Mononuclear cell (primary cell): ENCODE data around the gene DPP6. TPM values are rescaled to one million over a fixed set of nuclear protein-coding genes. Genes with fewer than 3 reads are reported as not detected.

Experiments used
- H3K27me3 ChIP-seq: 2 replicates; pipeline ENCODE4 v1.6.0; 2011; ENCODE audit warnings: low read length, control low read depth; ENCODE audit not compliant: insufficient read depth
- H3K4me1 ChIP-seq: 2 replicates; pipeline ENCODE4 v1.5.1; 2011; ENCODE audit warnings: mild to moderate bottlenecking, low read length, control low read depth; ENCODE audit not compliant: insufficient read depth
- H3K4me3 ChIP-seq: 2 replicates; pipeline ENCODE4 v1.5.1; 2011; ENCODE audit warnings: mild to moderate bottlenecking, low read length, moderate library complexity
- H3K9me3 ChIP-seq: 2 replicates; pipeline ENCODE4 v1.5.1; 2011; ENCODE audit warnings: low read depth, mild to moderate bottlenecking, control low read depth, low read length
- total RNA-seq: library from RNA; depleted of rRNA; stranded (reverse); fragments of >200 nt; gene quantifications from one replicate; pipeline ENCODE4 v1.2.3, GENCODE V29; 2012

DPP6 gene
- total RNA-seq, 1 donor: not detected

GRCh38 chr7:154744256-154744860 lies 692.2 kb downstream of the DPP6 start:
- Histone ChIP-seq H3K27me3 (no peaks in the 10 kb centered on the region), H3K9me3 (no peaks in the 10 kb centered on the region)

DNA sequence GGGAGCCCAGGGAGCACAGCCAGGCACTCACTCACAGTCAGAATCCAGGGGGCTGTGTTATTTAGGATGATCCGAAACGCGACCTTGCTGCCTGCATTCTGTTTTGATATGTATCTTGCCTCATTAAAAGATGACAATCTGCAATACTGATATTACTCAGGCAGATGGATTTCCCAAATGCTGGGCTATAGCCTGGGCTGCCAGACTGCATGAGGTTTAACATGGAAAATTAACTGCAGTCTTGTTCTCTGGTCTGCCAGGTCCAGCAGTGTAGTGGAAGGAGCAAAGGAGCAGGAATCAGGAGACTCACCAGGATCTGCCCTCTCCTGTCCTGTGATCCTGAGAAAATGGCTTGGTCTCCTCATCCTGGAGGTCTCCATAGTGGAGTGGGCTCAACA lies 692.7 kb downstream of the DPP6 start:
- no peaks in the 10 kb centered on the region for H3K9me3 ChIP-seq
- no peak overlapping the region for H3K4me3 ChIP-seq
- no peaks in the 10 kb centered on the region for H3K4me1 ChIP-seq
- H3K27me3 ChIP-seq: no peaks in the 10 kb centered on the region

More at GRCh38 chr7:154744256-154744860, 692.2 kb downstream of the DPP6 start:
- Histone ChIP-seq H3K4me3 (no peak overlapping the region), H3K4me1 (no peaks in the 10 kb centered on the region)

DNA sequence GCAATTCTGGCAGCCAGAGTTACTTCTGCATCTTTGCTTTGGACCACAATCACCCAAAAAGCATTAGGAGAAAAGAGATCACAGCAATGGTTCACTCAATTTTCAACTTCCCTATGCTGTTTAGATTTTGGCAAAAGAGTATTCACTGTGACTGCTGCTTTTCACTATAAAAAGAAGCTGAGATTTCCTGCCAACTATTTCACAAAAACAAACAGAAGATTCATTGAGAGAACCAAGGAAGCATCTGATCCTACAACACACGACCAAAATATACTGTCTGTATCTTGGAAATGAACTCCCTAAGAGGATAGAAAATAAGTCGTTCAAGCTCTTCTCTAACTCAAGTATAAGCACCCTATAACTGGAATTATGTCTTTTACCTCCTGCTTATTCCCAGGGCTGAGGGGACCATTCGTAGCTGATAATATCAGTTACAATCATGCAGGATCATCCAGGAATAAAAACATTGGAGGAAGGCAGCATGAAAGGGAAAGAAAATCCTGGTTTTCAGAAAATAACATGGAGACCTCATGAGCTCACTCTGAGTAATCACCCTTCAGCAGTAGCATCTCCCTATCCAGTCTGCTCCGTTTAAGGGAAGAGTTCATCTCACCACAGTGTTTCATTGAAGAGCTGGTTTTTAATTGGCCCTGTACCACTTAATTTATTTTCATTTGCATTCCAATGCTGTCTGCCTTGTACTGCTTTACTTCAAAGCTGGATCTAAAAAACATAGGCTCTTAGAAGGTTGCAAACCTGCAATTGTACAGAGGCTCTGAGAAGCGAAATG lies 694.6 kb downstream of the DPP6 start:
- Histone ChIP-seq H3K4me3 (no peak overlapping the region), H3K4me1 (no peaks in the 10 kb centered on the region), H3K9me3 (no peaks in the 10 kb centered on the region)

DNA sequence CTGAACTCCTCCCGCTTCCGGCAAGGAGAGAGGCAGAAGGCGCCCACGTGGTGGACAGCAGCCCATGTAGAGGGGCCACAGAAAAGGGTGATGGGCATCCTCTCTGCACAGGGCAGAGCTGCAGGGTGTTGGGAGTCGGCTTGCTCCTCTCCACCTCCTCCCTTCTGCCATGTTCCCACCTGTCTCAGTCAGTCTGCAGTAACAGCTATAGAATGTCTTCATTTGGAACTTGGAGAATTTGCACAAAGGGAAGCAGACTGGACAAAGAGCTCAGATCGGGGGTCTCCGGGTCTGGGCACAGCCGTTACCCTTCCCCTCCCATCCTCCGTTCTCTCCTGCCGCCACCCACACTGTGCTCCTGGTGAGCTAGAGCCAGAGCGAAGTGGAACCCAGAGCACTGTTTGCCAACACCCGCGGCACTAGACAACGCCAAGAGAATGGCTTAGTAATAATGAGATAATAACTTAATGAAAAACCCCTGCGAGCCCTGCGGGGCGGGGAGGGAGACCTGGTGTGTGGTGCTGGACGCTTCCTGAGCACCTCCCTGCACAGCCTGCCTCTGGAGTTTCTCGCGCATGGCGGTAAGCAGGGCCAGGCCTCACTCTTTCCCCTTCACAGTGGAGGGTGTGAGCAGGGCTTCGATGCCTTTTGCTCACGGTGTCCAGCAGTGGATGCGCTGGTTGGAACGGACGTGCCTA lies 696.0 kb downstream of the DPP6 start:
- Histone ChIP-seq H3K4me3 (no peak overlapping the region), H3K27me3 (no peaks in the 10 kb centered on the region), H3K4me1 (no peaks in the 10 kb centered on the region), H3K9me3 (no peaks in the 10 kb centered on the region)

More for the DNA sequence above, 694.6 kb downstream of the DPP6 start:
- no peaks in the 10 kb centered on the region for H3K27me3 ChIP-seq

DNA sequence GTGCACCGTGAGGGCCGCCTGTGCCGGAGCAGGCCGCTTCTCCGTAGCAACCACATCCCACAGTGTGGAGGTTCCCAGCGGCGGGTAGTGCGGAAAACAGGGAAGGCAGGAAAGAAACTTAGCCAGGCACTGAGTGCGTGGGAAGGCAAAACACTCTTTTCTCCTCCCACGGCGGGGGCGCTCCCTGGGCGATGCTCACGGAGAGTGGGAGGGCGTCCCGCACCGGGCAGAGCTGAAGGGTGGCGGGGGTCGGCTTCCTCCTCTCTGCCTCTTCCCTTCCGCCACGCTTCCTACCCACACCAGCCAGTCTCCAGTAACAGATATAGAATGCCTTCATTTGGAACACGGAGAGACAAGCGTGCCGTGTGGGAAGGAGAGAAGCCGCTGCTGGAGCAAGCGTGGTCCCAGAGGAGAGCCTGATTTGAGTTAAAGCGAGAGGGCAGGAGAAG lies 698.2 kb downstream of the DPP6 start:
- Histone ChIP-seq H3K4me3 (no peak overlapping the region), H3K9me3 (no peaks in the 10 kb centered on the region), H3K4me1 (no peaks in the 10 kb centered on the region), H3K27me3 (no peaks in the 10 kb centered on the region)

- Histone ChIP-seq H3K4me1 (no peaks in the 10 kb centered on the region), H3K9me3 (no peaks in the 10 kb centered on the region), H3K4me3 (no peak overlapping the region), H3K27me3 (no peaks in the 10 kb centered on the region)
These were observed 701.0 kb downstream of the DPP6 start for GRCh38 chr7:154753226-154753625.

DNA sequence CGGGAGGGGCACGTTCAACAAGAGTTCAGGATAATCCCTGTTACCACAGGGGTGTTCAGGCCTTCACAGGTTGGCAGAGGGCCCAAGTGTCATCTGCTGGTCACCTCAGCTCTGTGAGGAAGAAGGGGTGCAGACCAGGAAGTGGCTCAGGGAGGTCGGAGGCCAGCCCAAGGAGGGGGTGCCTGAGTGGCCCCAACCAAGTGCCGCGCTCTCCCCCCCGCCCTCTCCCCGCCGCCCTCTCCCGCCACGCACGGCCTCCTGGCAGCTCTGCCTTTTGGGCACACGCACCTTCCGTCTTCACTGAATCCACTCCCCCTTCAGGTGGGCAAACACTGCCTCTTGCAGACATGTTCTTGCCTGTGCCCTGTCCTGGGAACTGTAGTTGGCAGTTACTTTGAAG lies 705.6 kb downstream of the DPP6 start:
- no peaks in the 10 kb centered on the region for H3K9me3 ChIP-seq
- no peaks in the 10 kb centered on the region for H3K4me1 ChIP-seq
- no peaks in the 10 kb centered on the region for H3K27me3 ChIP-seq

GRCh38 chr7:154759989-154760388 lies 707.8 kb downstream of the DPP6 start:
- Histone ChIP-seq H3K9me3 (no peaks in the 10 kb centered on the region), H3K27me3 (no peaks in the 10 kb centered on the region), H3K4me3 (no peak overlapping the region), H3K4me1 (no peaks in the 10 kb centered on the region)

More for the DNA sequence above, 705.6 kb downstream of the DPP6 start:
- H3K4me3 ChIP-seq: no peak overlapping the region

DNA sequence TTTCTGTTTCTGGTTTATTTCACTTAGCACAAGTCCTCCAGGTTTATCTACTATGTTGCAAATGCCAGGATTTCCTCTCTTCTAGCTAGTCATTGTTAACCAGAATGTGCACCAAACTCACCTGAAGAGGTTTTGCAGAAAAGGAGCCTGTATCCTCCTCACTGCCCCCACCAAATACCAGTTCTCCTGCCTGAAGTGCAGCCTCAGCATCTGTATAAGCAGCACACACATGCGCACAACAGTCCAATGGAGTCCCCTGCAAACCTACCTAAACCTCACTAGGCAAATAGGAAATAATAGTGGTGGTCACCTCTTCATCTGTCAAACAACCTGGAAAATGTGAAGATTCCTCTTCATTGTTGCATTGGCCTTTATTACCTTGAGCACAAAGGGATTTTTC lies 712.9 kb downstream of the DPP6 start:
- H3K4me1 ChIP-seq: no peaks in the 10 kb centered on the region
- no peaks in the 10 kb centered on the region for H3K9me3 ChIP-seq
- no peaks in the 10 kb centered on the region for H3K27me3 ChIP-seq
- H3K4me3 ChIP-seq: no peak overlapping the region

GRCh38 chr7:154767142-154767541 lies 714.9 kb downstream of the DPP6 start:
- H3K9me3 ChIP-seq: no peaks in the 10 kb centered on the region
- H3K4me3 ChIP-seq: no peak overlapping the region
- H3K4me1 ChIP-seq: no peaks in the 10 kb centered on the region
- H3K27me3 ChIP-seq: no peaks in the 10 kb centered on the region

- Histone ChIP-seq H3K4me1 (no peaks in the 10 kb centered on the region), H3K9me3 (no peaks in the 10 kb centered on the region), H3K27me3 (no peaks in the 10 kb centered on the region), H3K4me3 (no peak overlapping the region)
These were observed 715.7 kb downstream of the DPP6 start for GRCh38 chr7:154767821-154768415.

DNA sequence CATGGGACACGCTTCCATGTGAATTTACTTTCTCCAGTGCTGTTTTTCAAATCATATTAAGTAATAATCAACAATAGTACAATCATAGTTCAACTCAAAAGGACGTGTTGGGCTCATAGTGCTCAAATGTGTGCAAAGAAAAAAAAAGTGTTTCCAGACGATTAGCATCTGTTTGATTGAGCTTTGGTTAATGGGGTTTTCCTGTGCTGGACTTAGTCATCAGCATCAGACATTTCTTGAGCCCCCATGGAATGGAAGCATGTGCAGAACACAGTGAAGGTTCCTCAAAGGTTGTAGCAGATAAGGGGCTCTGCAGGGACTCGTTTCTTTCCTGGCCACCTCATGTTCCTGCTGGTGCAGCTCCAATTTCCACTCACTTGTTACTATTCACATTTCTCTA lies 716.8 kb downstream of the DPP6 start:
- H3K27me3 ChIP-seq: no peaks in the 10 kb centered on the region

GRCh38 chr7:154769527-154769926 lies 717.3 kb downstream of the DPP6 start:
- H3K9me3 ChIP-seq: no peaks in the 10 kb centered on the region
- H3K4me3 ChIP-seq: no peak overlapping the region
- no peaks in the 10 kb centered on the region for H3K4me1 ChIP-seq
- H3K27me3 ChIP-seq: no peaks in the 10 kb centered on the region

More for the DNA sequence above, 716.8 kb downstream of the DPP6 start:
- no peaks in the 10 kb centered on the region for H3K4me1 ChIP-seq
- H3K4me3 ChIP-seq: no peak overlapping the region
- no peaks in the 10 kb centered on the region for H3K9me3 ChIP-seq

DNA sequence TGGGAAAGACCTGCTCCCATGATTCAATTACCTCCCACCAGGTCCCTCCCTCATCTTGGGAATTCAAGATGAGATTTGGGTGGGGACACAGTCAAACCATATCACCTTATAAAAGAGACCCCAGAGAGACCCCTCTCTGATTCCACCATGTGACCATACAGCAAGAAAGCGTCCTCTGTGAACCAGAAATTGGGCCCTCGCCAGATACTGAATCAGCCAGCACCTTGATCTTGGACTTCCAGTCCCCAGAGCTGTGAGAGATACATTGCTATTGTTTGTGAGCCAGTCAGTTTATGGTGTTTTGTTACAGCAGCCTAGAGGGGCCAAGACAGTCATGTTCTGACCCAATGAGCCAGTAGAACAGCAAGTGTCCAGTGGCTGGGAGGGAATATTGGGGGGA lies 718.2 kb downstream of the DPP6 start:
- Histone ChIP-seq H3K4me1 (no peaks in the 10 kb centered on the region), H3K4me3 (no peak overlapping the region), H3K9me3 (no peaks in the 10 kb centered on the region)

DNA sequence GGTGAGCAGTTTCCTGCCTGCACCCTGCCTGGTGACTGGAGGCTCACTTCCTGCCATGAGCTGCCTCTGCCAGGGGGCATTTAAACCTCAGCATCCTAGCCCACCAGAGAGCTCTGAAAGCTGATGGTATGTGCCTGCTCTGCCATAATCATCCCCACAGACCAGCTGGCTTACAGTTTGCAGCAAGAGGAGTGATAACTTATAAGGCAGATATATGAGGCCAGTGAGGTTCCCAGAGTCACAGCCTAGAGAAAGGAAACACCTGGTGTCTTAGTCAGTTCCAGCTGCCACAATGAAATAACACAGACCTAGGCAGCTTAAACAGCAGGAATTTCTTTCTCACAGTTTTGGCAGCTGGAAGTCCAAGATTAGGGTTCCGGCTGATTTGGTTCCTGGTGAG lies 718.8 kb downstream of the DPP6 start:
- H3K27me3 ChIP-seq: no peaks in the 10 kb centered on the region
- no peaks in the 10 kb centered on the region for H3K4me1 ChIP-seq
- no peaks in the 10 kb centered on the region for H3K9me3 ChIP-seq
- no peak overlapping the region for H3K4me3 ChIP-seq

More for the DNA sequence above, 718.2 kb downstream of the DPP6 start:
- no peaks in the 10 kb centered on the region for H3K27me3 ChIP-seq
